ENCODE data around the gene SLC2A10.

SLC2A10 gene

GRCh38 chr20:46715292-46715756 is 5.9 kb downstream of the SLC2A10 start:
- no peak for TF ChIP-seq CTCF (IDR thresholded peaks at IDR 0.05; ENCODE audit: borderline replicate concordance, insufficient read depth, low read depth, low read length)
- H3K4me3 ChIP-seq (ENCODE audit: low read depth, low read length): no peak overlapping the region

DNA sequence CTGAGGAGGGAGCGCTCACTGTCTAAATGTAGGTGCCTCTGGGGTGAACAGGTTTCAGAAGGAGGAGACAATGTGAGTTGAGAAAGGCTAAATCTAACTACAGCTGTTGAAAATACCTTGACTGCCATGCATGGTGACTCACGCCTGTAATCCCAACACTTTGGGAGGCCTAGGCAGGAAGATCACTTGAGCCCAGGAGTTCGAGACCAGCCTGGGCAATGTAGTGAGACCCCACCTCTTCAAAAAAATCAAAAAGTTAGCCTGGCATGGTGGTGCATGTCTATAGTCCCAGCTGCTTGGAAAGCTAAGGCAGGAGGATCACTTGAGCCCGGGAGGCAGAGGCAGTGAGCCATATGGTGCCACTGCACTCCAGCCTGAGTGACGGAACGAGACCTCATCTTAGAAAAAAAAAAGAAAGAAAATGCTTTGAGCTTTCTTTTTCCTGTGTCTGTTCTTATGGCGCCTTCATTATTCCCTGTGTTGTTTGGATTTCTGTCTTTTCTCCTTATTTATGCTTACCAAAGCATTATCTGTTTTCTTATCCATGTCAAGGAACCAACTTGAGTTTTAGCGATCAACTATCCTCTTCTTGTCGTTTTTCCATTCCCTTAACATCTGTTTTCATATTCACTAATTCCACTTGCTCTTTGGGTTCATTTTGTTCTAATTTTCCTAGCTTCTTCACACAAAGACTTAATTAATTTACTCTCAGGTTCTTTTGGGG is 8.5 kb downstream of the SLC2A10 start:
- TF ChIP-seq CTCF (IDR thresholded peaks at IDR 0.05; ENCODE audit: borderline replicate concordance, insufficient read depth, low read depth, low read length): no peak
- no peak overlapping the region for H3K4me3 ChIP-seq (ENCODE audit: low read depth, low read length)

- no peak for TF ChIP-seq CTCF (IDR thresholded peaks at IDR 0.05; ENCODE audit: borderline replicate concordance, insufficient read depth, low read depth, low read length)
- H3K4me3 ChIP-seq (ENCODE audit: low read depth, low read length): no peak overlapping the region
Observed at GRCh38 chr20:46720019-46720418, 10.6 kb downstream of the SLC2A10 start.

DNA sequence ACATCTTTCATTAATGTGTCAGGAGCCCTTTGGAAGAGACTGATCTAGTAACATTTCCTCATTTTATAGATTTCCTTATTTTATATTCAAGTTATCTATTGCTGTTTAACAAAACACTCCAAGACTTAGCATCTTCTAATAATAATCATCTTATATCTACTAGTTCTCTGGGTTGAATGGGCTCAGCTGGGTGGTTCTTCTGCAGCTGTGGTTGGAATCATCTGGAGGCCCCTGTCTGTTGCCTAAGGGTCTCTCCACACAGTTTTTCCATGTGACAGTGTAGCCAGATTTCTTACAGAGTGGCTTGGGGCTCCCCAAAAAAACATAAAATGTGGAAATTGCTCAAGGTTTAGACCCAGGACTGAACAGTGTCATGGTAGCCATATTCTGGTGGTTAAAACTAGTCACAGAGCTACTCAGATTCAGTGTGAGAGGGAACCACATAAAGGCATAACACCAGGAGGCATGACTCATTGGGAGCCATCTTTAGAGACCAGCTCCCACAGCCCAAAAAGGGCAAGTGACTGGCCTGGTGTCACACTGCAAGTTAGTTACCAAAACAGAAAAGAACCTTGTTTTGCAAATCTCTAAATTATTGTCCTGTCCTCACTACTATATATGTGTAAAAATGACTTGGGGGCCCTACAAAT is 11.5 kb downstream of the SLC2A10 start:
- H3K4me3 ChIP-seq (ENCODE audit: low read depth, low read length): no peak overlapping the region
- TF ChIP-seq CTCF (IDR thresholded peaks at IDR 0.05; ENCODE audit: borderline replicate concordance, insufficient read depth, low read depth, low read length): no peak

- no peak overlapping the region for H3K4me3 ChIP-seq (ENCODE audit: low read depth, low read length)
- TF ChIP-seq CTCF (IDR thresholded peaks at IDR 0.05; ENCODE audit: borderline replicate concordance, insufficient read depth, low read depth, low read length): no peak
Observed at GRCh38 chr20:46721476-46721875, 12.0 kb downstream of the SLC2A10 start.

DNA sequence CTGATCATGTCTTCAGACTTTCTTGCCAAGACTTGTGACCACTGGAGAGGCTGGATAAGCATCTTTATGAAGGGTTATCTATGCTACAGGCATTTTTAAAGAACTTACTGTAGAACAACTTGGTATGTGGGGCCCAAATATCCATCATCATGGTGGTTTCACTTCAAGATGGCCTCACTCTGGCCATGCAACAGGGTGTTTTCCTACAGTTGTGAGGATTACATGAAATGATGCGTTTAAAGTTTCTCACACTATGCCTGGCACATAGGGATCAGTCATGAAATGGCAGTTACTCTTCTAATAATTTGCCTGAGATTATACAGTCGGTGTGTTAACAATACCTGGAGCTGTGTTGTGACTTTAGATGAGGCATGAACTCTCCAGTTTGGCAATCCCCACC is 13.0 kb downstream of the SLC2A10 start:
- TF ChIP-seq CTCF (IDR thresholded peaks at IDR 0.05; ENCODE audit: borderline replicate concordance, insufficient read depth, low read depth, low read length): no peak
- H3K4me3 ChIP-seq (ENCODE audit: low read depth, low read length): no peak overlapping the region

GRCh38 chr20:46723039-46723438 is 13.6 kb downstream of the SLC2A10 start:
- no peak overlapping the region for H3K4me3 ChIP-seq (ENCODE audit: low read depth, low read length)
- no peak for TF ChIP-seq CTCF (IDR thresholded peaks at IDR 0.05; ENCODE audit: borderline replicate concordance, insufficient read depth, low read depth, low read length)
